ENCODE measurements around the gene HAL.

Gene HAL

GRCh38 chr12:95996034-95996658 lies at the start of gene HAL:
TSS of gene HAL (minus strand) at chr12:95996344. CDS start at chr12:95995910, 434 bp downstream.
- no peak for DNase-seq (ENCODE audit: low read depth in 1 of 2, low spot score in 1 of 2)

- no peak for DNase-seq (ENCODE audit: low read depth in 1 of 2, low spot score in 1 of 2)
These were observed 49.4 kb upstream of the HAL start for GRCh38 chr12:96045566-96045965.

GRCh38 chr12:96044943-96045290 lies 48.8 kb upstream of the HAL start:
- DNase-seq (ENCODE audit: low read depth in 1 of 2, low spot score in 1 of 2) = no peak

- DNase-seq (ENCODE audit: low read depth in 1 of 2, low spot score in 1 of 2) = no peak
These were observed 48.1 kb upstream of the HAL start for GRCh38 chr12:96044017-96044942.

GRCh38 chr12:96041181-96041580 lies 45.0 kb upstream of the HAL start:
- DNase-seq (ENCODE audit: low read depth in 1 of 2, low spot score in 1 of 2) = no peak

- no peak for DNase-seq (ENCODE audit: low read depth in 1 of 2, low spot score in 1 of 2)
These were observed 44.4 kb upstream of the HAL start for GRCh38 chr12:96040305-96041133.

GRCh38 chr12:96039516-96039915 lies 43.4 kb upstream of the HAL start:
- DNase-seq (ENCODE audit: low read depth in 1 of 2, low spot score in 1 of 2) = no peak

GRCh38 chr12:96036765-96037455 lies 40.8 kb upstream of the HAL start:
- no peak for DNase-seq (ENCODE audit: low read depth in 1 of 2, low spot score in 1 of 2)

- DNase-seq (ENCODE audit: low read depth in 1 of 2, low spot score in 1 of 2) = peak; percentile 90 to 91
These were observed 39.4 kb upstream of the HAL start, which contains the start of gene LTA4H for GRCh38 chr12:96035283-96036236. TSS of gene LTA4H (minus strand) at chr12:96035587. CDS start at chr12:96035519, 68 bp downstream.

- DNase-seq (ENCODE audit: low read depth in 1 of 2, low spot score in 1 of 2) = no peak
These were observed 38.6 kb upstream of the HAL start for GRCh38 chr12:96034621-96035282.

GRCh38 chr12:96033549-96034389 lies 37.6 kb upstream of the HAL start:
- no peak for DNase-seq (ENCODE audit: low read depth in 1 of 2, low spot score in 1 of 2)

- no peak for DNase-seq (ENCODE audit: low read depth in 1 of 2, low spot score in 1 of 2)
These were observed 33.7 kb upstream of the HAL start for GRCh38 chr12:96029826-96030225.

GRCh38 chr12:96028538-96028937 lies 32.4 kb upstream of the HAL start:
- no peak for DNase-seq (ENCODE audit: low read depth in 1 of 2, low spot score in 1 of 2)

- DNase-seq (ENCODE audit: low read depth in 1 of 2, low spot score in 1 of 2) = no peak
These were observed 30.2 kb upstream of the HAL start for GRCh38 chr12:96026331-96026730.

- DNase-seq (ENCODE audit: low read depth in 1 of 2, low spot score in 1 of 2) = no peak
These were observed 29.4 kb upstream of the HAL start for GRCh38 chr12:96025518-96025917.

GRCh38 chr12:96020314-96021003 lies 24.3 kb upstream of the HAL start:
- DNase-seq (ENCODE audit: low read depth in 1 of 2, low spot score in 1 of 2) = no peak

GRCh38 chr12:96015672-96016071 lies 19.5 kb upstream of the HAL start:
- DNase-seq (ENCODE audit: low read depth in 1 of 2, low spot score in 1 of 2) = no peak
